Superior temporal gyrus (tissue), 1 donor: ENCODE data around the gene TEPSIN.

Source experiments
- DNase-seq: peaks from one replicate; pipeline ENCODE4 v3.0.0-alpha.2; 2016; ENCODE audit errors: extremely low spot score

Gene TEPSIN

DNA sequence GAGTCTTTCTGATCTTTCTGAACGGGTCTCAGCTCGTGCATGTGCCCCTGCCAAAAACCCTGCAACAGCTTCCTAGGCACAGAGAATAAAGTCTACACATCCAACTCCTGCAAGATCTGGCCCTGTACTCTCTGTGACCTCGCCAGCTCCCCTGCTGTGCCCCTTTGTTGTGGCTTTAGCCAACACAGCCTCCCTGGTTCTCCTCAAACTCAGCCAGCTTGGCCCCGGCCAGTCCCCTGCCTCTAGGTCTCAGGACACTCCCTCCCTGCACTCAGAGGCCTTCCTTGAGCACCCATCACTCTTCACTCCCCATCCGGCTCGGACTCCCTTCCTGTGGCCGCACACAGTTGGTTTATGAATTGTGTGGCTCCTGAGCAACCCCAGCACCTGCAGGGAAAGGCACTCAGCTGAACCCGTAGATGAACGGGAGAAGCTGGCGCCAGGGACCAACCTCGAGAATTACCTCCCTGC, 17.4 kb downstream of the TEPSIN start:
- DNase-seq = no peak

GRCh38 chr17:81219476-81220180, 19.2 kb downstream of the TEPSIN start:
- no peak for DNase-seq

- DNase-seq = no peak
These were observed 19.9 kb downstream of the TEPSIN start for GRCh38 chr17:81218991-81219390.

- DNase-seq = no peak
These were observed 20.4 kb downstream of the TEPSIN start for GRCh38 chr17:81218459-81218858.

DNA sequence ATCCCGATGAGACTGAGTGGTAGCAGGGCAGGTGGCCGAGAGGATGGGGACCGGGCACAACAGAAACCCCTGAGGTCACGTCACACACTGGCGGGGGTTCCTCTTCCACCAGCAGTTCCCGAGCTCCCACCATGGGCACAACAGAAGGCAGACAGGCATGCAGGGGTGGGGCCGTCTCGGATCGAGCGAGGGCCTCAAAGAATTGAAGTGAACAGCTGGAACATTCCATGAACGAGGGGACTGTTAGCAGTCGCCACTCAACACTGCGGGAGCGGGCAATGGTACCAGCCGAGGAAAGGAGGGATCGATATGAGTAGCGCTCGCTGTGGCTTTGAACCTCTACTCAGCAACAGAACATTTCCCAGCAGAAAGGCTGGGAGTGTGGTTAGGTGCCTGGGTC, 21.4 kb downstream of the TEPSIN start:
- DNase-seq = no peak

DNA sequence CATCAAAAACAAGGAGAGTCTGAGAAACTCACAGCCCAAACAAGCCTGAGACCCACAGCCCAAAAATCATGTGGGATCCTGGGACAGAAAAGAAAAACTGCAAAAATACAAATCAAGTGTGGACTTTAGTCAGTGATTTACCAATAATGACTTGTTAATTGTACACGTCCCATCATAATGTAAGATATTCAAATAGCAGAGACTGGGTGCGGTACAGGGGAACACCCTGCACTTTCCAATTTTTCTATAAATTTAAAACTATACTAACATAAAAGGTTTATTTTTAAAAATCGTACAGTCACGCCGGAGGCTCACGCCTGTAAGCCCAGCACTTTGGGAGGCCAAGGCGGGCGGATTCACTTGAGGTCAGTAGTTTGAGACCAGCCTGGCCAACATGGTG, 24.9 kb downstream of the TEPSIN start:
- no peak for DNase-seq

DNA sequence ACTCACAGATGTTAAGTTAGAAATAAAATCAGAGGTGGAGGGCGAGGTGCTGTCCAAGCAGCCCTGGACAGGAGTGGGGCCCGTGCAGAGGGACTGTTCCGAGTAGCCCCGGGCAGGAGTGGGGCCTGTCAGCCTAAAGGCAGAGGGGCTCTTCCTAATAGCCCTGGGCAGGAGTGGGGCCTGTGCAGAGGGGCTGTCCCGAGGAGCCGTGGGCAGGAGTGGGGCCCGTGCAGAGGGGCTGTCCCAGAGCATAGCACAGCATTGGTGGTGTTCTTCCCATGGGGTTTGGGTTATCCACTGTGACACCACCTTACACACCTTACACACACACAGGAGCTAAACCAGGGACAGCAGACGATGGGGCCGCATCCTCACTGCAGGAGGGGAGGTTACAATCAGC, 26.5 kb downstream of the TEPSIN start:
- no peak for DNase-seq

GRCh38 chr17:81210868-81211267, 28.0 kb downstream of the TEPSIN start:
- no peak for DNase-seq

GRCh38 chr17:81210466-81210865, 28.4 kb downstream of the TEPSIN start:
- DNase-seq = no peak

DNA sequence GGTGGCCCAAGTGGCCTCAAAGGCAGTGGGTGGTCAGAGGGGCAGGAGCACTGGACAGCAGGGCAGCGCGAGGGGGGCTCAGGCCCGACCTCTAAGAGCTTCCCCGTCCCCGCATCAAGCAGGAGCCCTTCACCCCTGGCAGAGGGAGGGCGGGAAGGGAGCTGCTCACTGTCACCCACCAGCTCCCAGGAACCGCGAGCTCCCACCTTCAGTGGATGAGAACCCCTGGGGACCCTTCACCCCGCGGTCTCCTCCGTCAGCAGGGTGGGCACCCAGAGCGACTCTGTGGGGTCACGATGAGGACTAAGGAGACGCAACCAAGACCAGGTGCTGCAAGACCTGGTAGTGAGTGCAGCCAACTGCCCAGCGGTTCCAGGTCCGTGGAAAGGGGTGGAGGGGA, 29.7 kb downstream of the TEPSIN start:
- no peak for DNase-seq

DNA sequence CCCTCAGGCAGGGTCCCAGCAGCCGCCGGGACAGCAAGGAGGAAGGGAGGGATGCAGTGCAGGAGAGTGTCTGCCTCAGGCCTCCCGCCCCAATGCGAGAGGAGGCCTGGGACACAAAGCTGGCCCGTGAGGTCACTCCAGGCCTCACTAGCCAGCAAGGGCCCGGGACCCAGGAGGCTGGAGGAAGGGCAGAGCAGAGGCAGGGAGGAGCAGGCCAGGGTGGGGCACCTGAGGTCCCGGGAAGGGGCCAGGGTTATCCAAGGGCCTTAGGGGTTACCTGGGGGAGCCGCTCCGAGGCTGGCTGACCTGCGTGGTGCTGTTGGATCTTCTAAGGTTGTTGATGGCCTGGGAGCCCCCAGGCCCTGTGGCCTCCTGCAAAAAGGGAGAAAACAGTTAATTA, 30.2 kb downstream of the TEPSIN start:
- no peak for DNase-seq

- DNase-seq = no peak
These were observed 31.0 kb downstream of the TEPSIN start for GRCh38 chr17:81207610-81208581.

DNA sequence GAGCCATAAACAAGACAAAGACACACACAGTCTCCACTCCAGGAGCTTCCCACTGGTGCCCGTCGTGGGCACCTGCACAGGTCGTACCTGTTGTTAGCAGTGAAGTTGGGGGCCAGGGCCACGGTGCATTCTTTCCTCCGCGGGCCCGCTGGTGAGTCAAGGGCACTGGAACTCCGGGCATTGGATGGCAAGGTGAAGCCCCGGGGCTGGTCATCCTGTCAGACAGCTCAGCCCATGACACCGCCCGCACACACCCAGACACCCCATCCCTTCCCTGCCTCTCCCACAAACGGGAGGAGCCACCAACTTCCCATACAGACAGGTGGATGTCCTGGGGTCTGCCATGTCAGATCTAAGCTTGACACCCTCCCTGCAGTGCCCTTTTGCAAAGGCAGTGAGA, 32.2 kb downstream of the TEPSIN start:
- DNase-seq = no peak

DNA sequence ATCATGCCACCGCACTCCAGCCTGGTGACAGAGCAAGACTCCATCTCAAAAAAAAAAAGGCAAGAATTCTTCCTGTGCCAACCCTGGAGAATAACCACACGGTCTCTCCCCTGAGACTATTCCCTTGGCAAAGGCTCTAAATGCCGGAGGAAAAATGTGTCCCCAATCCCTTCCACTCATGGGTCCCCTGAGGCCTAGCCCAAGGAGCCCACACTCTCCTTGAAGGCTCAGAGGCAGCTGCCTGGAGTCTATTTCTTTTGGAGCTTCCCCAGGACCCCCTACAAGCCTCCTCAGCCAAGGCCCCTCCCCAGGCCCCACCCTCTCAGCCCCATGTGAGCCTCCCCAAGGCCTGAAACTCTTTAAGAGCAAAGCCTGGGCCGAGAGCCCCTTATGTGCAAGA, 32.7 kb downstream of the TEPSIN start:
- DNase-seq = no peak

- no peak for DNase-seq
These were observed 34.3 kb downstream of the TEPSIN start for GRCh38 chr17:81204578-81204977.

- no peak for DNase-seq
These were observed 35.7 kb downstream of the TEPSIN start for GRCh38 chr17:81203136-81203535.

DNA sequence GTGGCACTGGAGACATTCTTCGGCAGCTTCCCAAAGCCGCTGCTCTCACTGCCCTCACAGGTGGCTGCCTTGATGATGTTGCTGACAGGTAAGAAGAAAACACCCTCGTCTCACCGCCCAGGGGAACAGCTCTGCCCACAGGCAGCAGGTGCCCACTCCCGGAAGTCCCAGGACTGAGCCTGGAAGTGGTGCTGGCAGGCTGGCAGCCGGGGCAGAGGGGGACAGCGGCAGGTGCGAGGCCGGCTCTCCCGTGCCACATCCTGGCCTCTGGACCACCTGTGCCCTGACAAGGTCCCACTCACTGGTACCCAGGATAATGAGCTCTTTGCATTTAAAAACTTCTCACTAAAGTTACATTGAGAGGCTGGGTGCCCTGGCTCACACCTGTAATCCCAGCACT, 36.5 kb downstream of the TEPSIN start:
- no peak for DNase-seq

DNA sequence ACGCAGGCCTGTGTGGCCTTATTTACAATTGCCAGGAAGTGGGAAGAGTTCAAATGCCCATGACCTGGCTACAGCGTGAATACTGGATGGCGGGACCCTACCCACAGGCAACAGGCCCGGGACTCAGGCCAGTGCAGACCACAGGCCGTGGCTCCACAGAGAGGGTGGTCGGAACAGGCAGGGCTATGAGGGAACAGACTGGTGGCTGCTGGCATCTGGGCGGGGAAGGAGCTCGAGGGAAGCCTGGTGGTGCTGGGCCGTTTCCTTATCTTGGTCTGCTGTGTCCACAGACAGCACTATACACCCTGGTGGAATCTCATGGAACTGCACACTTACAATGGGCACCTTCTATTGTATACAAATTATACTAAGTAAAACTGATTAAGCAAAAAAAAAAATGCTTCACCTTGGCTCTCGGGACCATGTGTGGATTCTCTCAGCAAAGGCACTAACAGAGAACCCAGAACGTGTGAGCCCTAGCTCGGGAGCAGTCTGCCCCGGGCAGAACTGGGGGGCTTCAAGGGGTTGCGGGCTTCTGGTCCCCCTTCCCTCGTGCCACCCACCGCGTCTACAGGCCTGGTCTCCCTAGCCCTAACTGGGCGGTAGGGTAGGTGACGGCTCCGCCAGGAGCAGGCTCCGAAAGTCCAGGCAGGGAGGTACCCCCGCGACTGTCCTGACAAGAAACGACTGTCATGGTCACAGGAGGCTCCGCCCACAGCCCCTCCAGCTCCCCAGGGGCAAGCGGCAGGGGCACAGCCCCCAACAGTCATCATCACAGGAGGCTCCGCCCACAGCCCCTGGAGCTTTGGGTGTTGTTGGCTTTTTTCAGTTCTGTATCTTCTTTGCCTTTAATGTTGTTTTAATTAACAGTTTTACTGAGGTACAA, 37.9 kb downstream of the TEPSIN start:
- peak; percentile 90 for DNase-seq

GRCh38 chr17:81200201-81200600, 38.7 kb downstream of the TEPSIN start:
- no peak for DNase-seq

DNA sequence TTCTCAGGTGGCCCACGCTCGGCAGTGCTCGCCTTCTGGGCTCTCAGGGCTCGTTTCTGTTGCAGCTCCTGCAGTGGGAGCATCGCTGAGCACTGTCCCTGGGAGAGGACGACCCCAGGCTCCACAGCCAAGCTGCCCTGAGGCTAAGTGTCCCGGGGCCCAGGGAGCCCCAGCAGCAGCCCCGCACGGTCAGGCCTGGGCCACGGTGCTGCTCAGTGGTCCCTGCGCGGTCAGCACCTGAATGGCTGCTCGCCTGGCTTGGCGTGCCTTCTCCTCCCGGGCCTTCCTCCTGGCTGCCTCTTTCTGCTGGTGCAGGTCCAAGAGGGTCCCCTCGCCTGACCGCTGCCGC, 39.4 kb downstream of the TEPSIN start:
- DNase-seq = no peak

DNA sequence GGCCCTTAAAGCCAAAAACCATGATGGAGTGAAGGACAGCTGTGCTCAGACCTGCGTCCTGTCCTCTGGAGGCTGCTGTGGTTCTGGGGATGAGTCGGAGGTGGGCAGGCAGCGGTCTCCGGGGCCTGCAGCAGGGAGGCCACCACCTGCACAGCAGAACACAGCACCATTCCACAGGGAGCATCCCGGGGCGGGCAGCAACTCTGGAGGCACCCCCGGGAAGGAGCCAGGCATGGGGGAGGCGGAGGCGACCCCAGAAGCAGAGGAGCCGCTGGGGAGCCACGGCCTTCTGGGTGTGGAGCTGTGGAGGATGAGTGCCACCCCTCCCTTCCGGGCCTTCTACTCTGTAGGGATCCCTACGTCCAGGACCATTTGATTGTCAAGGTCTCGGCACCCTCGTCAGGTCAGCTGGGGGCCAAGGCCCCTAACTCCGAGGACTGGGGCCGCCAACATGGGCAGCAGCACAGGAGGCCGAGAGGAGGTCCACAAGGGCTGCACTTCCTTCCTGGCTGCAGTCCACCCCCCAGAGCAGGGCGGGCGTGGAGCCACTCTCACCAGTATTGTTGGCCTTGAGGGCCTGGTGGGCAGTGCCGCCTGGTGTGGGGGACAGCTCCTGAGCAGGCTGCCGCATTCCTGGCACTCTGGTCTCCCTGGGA, 39.9 kb downstream of the TEPSIN start:
- DNase-seq = no peak
